Endodermal cell (in vitro differentiated cells): ENCODE data around the gene DHRS11. TPM values are rescaled to one million over a fixed set of nuclear protein-coding genes. Genes with fewer than 3 reads are reported as not detected.
A peak's percentile ranks its signal among the peaks of the same experiment; 100 is the strongest.

Experiments
- DNase-seq: peaks from one replicate; pipeline ENCODE4 v3.0.0-alpha.2; 2017
- H3K27ac ChIP-seq: 2 replicates; pipeline ENCODE4 v1.5.1; 2013; ENCODE audit warnings: mild to moderate bottlenecking, low read depth, low read length, moderate library complexity
- H3K27me3 ChIP-seq: 2 replicates; pipeline ENCODE4 v1.6.1; 2013; ENCODE audit warnings: mild to moderate bottlenecking, low read length, moderate library complexity; ENCODE audit not compliant: insufficient read depth, control insufficient read depth, poor library complexity, severe bottlenecking
- H3K36me3 ChIP-seq: 2 replicates; pipeline ENCODE4 v1.7.0; 2013; ENCODE audit warnings: mild to moderate bottlenecking, low read length, moderate library complexity; ENCODE audit not compliant: control insufficient read depth, insufficient read depth
- H3K4me1 ChIP-seq: one replicate; pipeline ENCODE4 v1.7.0; 2013; ENCODE audit warnings: low read length; ENCODE audit not compliant: control insufficient read depth, insufficient read depth
- H3K4me3 ChIP-seq: 2 replicates; pipeline ENCODE4 v1.5.1; 2013; ENCODE audit warnings: mild to moderate bottlenecking, low read length, moderate library complexity
- H3K9ac ChIP-seq: 2 replicates; pipeline ENCODE4 v1.6.1; 2013; ENCODE audit warnings: mild to moderate bottlenecking, low read length, moderate library complexity; ENCODE audit not compliant: poor library complexity, severe bottlenecking; ENCODE audit errors: extremely low read depth
- H3K9me3 ChIP-seq: 2 replicates; pipeline ENCODE4 v1.6.1; 2013; ENCODE audit warnings: mild to moderate bottlenecking, low read length, moderate library complexity; ENCODE audit not compliant: control insufficient read depth
- H3K27ac Mint-ChIP-seq: 2 replicates; pipeline ENCODE4 v1.8.0; 2020; ENCODE audit warnings: mixed read lengths
- H3K27me3 Mint-ChIP-seq: 2 replicates; pipeline ENCODE4 v1.8.0; 2021; ENCODE audit warnings: mild to moderate bottlenecking, mixed read lengths; ENCODE audit not compliant: insufficient read depth
- H3K36me3 Mint-ChIP-seq: 2 replicates; pipeline ENCODE4 v1.8.0; 2020; ENCODE audit warnings: low read depth, mixed read lengths
- H3K4me1 Mint-ChIP-seq: 2 replicates; pipeline ENCODE4 v1.8.0; 2020; ENCODE audit warnings: mixed read lengths
- H3K4me3 Mint-ChIP-seq: 2 replicates; pipeline ENCODE4 v1.8.0; 2020; ENCODE audit warnings: mild to moderate bottlenecking, moderate library complexity, mixed read lengths
- H3K9me3 Mint-ChIP-seq: 2 replicates; pipeline ENCODE4 v1.8.0; 2020; ENCODE audit warnings: mild to moderate bottlenecking, mixed read lengths
- WGBS, 2 experiments: methylation state at CpG; one replicate each; pipeline versions ENCODE4 v1.1.5 to v1.1.7; 2013; ENCODE audit warnings: missing lambda C conversion rate in 2 of 2, mixed read lengths in 1 of 2; ENCODE audit not compliant: insufficient coverage in 1 of 2, insufficient read length in 1 of 2; 5-methylcytosine and 5-hydroxymethylcytosine counted together
- total RNA-seq, 2 donors: library from RNA; stranded (reverse); fragmentation: NEBNext Ultra II Directional in 1 of 2; extraction: Animal tissue kit (Norgen Biotek cat#: 25700) in 1 of 2; gene quantifications; 2 replicates in 1 of 2; 3 replicates in 1 of 2; pipeline ENCODE4 v1.2.1, GENCODE V29; 2021
- TF ChIP-seq, protein P1 (sequence below): fragments of 200-600 bp; sonication (generic); conservative IDR thresholded peaks from 2 replicates; pipeline ENCODE4 v1.5.0; 2021; ENCODE audit warnings: antibody characterized with exemption, mild to moderate bottlenecking

DHRS11 gene
- total RNA-seq, 2 donors from 2014 or later: 25.5 to 28.5 TPM

DNA sequence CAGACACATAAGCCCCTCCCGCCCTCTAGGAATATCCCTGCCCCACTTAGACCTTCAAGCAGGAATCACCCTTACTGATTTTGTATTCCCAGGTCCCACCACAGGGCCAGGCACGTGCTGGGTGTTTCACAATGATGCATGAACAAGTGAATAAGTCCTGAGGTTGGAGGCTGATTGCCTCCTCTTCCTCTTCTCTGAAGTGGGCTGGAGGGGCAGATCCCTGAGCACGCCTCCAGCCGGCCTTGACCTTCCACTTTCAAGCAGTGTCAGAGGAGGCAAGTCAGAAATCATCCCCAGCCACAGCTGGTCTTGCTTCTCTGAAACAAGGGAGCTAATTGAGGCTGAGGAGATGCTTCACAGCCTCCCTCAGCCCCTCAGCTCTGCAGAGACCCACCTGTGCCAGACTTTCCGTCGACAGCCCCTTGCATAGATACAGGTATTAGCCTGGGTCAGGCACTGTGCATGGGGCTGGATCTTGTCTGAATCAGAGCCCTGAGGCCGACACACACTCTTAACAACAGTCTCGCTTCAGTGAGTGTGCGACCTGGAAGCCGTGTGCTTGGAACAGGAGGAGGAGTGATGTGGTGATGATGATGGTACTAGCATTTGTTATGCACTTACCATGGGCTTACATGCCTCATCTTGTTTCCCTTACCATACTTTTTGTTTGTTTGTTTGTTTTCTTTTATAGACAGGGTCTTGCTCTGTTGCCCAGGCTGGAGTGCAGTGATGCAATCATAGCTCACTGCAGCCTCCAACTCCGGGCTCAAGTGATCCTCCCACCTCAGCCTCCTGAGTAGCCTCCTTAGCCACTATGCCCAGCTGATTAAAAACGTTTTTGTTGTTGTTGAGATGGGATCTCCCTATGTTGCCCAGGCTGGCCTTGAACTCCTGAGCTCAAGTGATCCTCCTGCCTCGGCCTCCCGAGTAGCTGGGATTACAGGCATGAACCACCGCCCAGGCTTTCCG is 24.7 kb downstream of the DHRS11 start:
- H3K27ac Mint-ChIP-seq: peak overlapping the region; percentile 52
- Histone ChIP-seq H3K27me3 (no peaks in the 10 kb centered on the region), H3K4me1 (peaks cover 17% of the 10 kb centered on the region), H3K9ac (no peak overlapping the region), H3K4me3 (no peak overlapping the region), H3K9me3 (peaks cover 1% of the 10 kb centered on the region), H3K36me3 (no peaks in the 10 kb centered on the region), H3K27ac (no peak overlapping the region)
- peaks cover 54% of the 10 kb centered on the region for H3K4me1 Mint-ChIP-seq
- peak; percentile 39 for DNase-seq
- no peaks in the 10 kb centered on the region for H3K9me3 Mint-ChIP-seq
- peaks cover 20% of the 10 kb centered on the region for H3K27me3 Mint-ChIP-seq
- TF ChIP-seq, protein P1, sequence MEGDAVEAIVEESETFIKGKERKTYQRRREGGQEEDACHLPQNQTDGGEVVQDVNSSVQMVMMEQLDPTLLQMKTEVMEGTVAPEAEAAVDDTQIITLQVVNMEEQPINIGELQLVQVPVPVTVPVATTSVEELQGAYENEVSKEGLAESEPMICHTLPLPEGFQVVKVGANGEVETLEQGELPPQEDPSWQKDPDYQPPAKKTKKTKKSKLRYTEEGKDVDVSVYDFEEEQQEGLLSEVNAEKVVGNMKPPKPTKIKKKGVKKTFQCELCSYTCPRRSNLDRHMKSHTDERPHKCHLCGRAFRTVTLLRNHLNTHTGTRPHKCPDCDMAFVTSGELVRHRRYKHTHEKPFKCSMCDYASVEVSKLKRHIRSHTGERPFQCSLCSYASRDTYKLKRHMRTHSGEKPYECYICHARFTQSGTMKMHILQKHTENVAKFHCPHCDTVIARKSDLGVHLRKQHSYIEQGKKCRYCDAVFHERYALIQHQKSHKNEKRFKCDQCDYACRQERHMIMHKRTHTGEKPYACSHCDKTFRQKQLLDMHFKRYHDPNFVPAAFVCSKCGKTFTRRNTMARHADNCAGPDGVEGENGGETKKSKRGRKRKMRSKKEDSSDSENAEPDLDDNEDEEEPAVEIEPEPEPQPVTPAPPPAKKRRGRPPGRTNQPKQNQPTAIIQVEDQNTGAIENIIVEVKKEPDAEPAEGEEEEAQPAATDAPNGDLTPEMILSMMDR: no peak
- peaks cover under 1% of the 10 kb centered on the region for H3K36me3 Mint-ChIP-seq
- no peak overlapping the region for H3K4me3 Mint-ChIP-seq
- 93 to 96% methylated on average over 9 to 16 of the region's 16 CpGs for WGBS, 2 experiments

DNA sequence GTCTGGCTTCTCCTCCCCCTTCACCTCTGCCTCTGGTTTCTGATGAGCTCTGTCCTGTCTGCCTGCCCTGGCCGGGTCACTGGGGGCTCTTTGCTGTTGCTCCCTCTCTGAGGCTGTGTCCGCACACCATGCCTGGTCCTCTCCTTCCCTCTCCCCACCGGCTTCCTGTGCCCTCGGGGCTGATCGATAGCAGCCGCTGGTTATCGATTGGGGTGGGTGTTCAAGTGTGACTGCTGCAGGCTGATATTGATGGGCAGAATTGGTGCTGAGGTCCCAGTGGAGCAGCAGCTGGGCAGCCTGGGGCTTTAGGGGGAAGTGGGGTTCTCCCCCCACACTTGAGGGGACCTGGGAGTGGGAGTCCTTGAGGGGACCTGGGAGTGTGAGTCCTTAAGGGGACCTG is 26.1 kb downstream of the DHRS11 start:
- no peak overlapping the region for H3K27ac ChIP-seq
- H3K9ac ChIP-seq: no peak overlapping the region
- H3K27me3 ChIP-seq: no peaks in the 10 kb centered on the region
- WGBS, 2 experiments: 89% methylated on average over 7 of the region's 7 CpGs; no CpG with 5 or more reads in 1 of the 2 experiments
- Mint-ChIP-seq H3K4me3 (no peak overlapping the region), H3K9me3 (no peaks in the 10 kb centered on the region), H3K36me3 (no peaks in the 10 kb centered on the region), H3K4me1 (peaks cover 45% of the 10 kb centered on the region), H3K27me3 (peaks cover 13% of the 10 kb centered on the region), H3K27ac (no peak overlapping the region)
- TF ChIP-seq, protein P1: no peak
- no peak overlapping the region for H3K4me3 ChIP-seq
- no peaks in the 10 kb centered on the region for H3K36me3 ChIP-seq
- H3K9me3 ChIP-seq: no peaks in the 10 kb centered on the region
- DNase-seq: peak; percentile 45
- H3K4me1 ChIP-seq: peaks cover 10% of the 10 kb centered on the region

DNA sequence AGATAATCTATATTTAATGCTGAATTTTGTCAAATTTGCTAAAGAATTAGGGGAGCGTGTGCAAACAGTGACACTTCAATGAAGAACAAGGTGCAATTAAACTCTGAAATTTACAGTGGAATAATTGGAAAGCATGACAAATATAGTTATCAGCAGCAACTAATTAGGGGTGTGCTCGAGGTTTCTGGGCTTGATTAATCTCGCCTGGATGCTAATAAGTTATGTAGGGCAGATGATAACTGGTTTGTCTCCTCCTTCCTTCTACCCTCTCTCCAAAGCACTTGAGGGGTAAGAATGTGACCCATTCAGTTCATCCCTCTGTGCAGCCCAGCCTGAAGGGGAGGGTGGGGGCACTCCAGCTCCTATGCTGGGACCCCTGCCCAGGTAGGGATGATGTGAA is 31.6 kb downstream of the DHRS11 start:
- Histone ChIP-seq H3K27ac (no peak overlapping the region), H3K4me3 (no peak overlapping the region), H3K9me3 (no peaks in the 10 kb centered on the region), H3K36me3 (no peaks in the 10 kb centered on the region), H3K27me3 (no peaks in the 10 kb centered on the region), H3K9ac (no peak overlapping the region), H3K4me1 (no peaks in the 10 kb centered on the region)
- no peak overlapping the region for H3K27ac Mint-ChIP-seq
- DNase-seq: no peak
- H3K27me3 Mint-ChIP-seq: peaks cover 6% of the 10 kb centered on the region
- no peaks in the 10 kb centered on the region for H3K36me3 Mint-ChIP-seq
- H3K9me3 Mint-ChIP-seq: no peaks in the 10 kb centered on the region
- peaks cover 35% of the 10 kb centered on the region for H3K4me1 Mint-ChIP-seq
- no peak overlapping the region for H3K4me3 Mint-ChIP-seq
- WGBS, 2 experiments: 50 to 75% methylated on average over 1 to 3 of the region's 3 CpGs
- TF ChIP-seq, protein P1: no peak
